G401 (cell line): Measurements from ENCODE around the gene NUB1. TPM values are rescaled to one million over a fixed set of nuclear protein-coding genes. Genes with fewer than 3 reads are reported as not detected.

ENCODE experiments used
- DNase-seq: peaks from one replicate; pipeline ENCODE4 v3.0.0-alpha.2; 2015; ENCODE audit warnings: low spot score
- in situ Hi-C: cut with HindIII; loops from 2 replicates; pipeline ENCODE4 v1.10.0; 2016; ENCODE audit warnings: low sequenced_read_pairs, mixed read lengths
- total RNA-seq: library from RNA; depleted of rRNA; stranded (reverse); fragments of >200 nt; shearing (Covaris generic); gene quantifications from 2 replicates; pipeline ENCODE4 v1.2.3, GENCODE V29; 2014

Gene NUB1
- total RNA-seq, 1 experiment from 2014 or later = 41.8 TPM

DNA sequence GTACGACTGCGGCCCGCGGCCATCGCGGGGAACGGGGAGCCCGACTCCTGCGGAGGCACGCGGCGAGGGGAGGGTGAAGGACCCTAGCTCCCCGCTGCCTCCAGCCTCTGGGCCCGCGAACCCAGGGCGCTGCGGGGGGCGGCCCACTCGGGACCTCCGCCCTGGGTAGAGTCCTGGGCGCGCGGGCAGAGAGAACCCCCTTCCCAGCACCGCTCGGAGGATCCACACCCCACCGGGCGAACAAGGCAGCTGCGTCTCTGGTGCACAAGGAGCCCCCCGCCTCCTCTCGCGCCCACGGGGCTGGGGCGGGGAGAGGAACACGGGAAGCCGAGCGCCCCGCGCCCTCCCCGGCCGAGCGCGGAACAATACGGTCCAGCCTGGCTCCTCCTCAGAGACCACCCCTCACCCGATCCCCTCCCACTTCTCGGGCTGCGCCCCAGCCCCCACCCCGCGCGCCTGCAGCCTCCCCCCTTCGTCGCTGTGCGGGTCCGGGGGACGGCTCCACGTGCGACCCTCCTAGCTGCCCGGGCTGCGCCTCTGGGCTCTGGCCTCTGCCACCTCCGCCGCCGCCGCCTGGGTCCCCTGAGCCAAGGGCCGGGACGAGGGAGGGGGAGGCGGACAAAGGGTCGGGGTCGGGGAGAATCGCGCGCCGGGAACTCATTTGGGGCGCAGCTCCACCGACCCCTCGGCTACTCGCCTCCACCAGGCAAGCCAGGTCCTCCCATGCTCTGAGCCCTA lies 68.2 kb downstream of the NUB1 start, which contains the start of gene WDR86:
TSS of gene WDR86 (minus strand) at position 372 of the 738 bp plus-strand sequence. CDS start 449 bp downstream, outside the sequence.
- in situ Hi-C loops = no loop called here

DNA sequence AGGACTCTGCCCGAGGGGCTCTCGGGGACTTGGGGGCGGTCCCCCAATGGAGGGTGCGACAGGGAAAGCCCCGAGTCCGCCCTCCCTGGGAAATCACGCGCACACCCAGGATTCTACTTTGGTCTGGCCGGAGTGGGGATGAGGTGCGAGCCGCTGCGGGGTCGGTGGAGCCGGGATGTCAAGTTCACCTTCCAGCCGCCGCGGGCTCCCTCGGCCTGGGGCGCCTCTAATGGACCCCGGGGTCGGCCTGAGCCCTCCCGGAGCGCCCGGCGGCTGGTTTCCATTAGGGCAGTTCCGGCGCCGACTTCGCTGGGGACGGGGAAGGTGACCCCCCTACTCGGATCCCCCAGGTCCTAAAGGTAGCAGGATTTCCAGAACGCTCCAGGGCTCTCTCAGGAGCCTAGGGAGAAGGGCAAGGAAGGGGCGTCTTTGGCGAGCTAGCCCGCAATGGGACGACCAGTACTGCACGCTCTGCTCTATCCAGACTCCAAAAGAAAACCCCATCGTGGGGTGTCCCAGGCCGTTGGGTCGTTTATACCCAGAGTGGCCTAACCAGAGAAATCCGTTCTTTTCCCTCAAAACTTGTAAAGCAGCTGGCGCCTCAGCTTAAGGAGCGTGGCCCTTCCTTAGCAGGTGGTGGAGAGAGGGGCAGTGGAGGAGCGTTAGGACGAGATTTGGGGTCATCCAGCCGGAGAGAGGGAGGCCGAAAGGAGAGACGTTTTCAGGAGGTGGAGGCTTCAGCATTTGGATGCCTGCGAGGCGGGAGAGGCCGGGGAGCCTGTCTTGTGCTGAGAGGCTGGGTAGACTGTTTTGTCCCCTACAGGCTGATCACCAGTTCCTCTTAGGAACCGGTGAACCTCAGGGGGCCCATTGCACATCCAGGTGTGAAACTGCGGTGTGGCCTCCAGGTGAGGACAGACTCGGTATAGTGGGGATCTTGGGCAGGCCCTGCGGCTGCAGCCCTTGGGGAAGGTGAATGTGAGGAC lies 69.1 kb downstream of the NUB1 start:
- DNase-seq = no peak
- in situ Hi-C loops = no loop called here

More for the DNA sequence above, 68.2 kb downstream of the NUB1 start, which contains the start of gene WDR86:
- no peak for DNase-seq

DNA sequence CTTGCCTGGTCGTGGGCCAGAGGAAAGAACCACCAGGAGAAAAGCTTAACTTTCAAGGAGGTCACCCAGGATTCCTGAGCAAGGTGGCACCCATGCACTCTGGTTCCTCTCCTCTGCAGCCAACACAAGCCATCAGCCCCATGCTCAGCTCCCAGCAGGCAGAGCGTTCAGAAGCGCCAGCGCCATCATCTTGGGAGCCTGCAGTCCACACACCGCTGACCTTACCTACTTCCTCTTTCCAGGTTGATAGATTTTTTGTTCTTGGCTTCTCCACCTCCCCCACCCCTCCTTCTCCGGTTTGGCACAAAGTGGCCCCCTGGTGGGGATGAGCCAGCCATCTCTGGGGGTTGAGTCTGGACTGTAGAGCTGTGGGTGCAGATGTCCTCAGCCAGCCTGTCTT lies 69.9 kb downstream of the NUB1 start:
- DNase-seq = no peak

DNA sequence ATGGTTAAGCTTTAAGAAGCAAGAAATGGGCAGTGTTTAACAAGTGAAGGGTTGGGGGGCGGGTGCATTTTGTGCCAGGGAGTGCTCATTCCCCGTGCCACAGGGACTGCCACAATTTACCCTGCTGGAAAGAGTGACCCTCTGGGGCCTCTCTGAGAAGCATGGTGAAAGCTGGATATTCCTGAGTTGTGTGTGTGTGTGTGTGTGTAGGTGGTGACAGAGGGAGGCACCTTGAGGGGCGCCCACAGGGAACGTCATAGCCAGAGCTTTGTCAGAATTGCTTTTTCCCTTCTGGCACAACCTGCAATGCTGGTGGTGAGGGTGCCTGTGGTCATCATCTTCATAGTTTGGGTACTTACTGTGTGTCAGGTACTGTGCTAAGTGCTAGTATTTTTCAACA lies 70.7 kb downstream of the NUB1 start:
- no peak for DNase-seq
- in situ Hi-C loops = no loop called here

More for the DNA sequence above, 69.9 kb downstream of the NUB1 start:
- in situ Hi-C loops = no loop called here

DNA sequence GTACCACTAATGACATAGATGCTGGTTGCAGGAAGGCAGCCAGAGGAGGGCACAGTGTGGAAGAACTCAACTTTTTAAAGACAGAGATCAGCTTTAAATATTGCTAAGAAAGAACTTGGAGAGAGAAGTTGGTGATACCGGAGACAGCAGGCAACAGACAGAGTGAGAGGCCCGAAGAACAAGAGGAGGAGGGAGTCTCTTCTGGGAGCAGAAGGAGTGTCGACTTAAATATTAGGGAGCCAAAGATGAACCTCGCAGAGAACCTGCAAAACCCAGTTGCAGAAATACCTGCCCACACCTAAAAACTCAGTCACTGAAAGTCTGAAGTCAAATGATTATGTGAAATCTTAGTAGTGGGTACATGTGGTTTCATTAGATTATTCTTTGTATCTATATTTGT lies 71.6 kb downstream of the NUB1 start:
- no peak for DNase-seq
- in situ Hi-C loops = no loop called here

DNA sequence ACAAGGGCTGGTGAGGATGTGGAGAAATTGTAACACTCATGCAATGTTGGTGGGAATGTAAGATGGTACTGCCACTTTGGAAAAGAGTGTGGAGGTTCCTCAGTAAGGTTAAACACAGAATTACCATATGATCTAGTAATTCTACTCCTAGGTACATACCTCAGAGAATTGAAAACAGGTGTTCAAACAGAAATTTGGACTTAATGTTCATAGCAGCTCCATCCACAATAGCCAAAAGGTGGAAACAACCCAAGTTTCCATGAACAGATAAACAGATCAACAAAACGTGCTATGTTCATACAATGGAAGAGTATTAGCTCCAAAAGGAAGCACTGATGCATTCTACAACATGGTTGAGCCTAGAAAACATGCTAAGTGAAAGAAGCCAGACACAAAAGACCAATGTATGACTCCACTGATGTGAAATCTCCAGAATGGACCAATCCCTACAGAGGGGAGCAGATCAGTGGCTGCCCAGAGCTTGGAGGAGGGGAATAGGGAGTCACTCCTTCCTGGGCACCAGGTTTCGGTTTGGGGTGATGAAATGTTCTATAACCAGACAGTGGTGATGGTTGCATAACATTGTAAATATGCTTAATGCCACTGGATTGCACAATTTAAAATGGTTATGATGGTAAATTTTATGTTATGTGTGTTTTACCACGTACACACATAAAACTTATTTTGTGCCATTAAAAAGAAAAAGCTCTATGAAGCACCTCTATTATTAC lies 73.9 kb downstream of the NUB1 start:
- in situ Hi-C loops = no loop called here
- DNase-seq = no peak

DNA sequence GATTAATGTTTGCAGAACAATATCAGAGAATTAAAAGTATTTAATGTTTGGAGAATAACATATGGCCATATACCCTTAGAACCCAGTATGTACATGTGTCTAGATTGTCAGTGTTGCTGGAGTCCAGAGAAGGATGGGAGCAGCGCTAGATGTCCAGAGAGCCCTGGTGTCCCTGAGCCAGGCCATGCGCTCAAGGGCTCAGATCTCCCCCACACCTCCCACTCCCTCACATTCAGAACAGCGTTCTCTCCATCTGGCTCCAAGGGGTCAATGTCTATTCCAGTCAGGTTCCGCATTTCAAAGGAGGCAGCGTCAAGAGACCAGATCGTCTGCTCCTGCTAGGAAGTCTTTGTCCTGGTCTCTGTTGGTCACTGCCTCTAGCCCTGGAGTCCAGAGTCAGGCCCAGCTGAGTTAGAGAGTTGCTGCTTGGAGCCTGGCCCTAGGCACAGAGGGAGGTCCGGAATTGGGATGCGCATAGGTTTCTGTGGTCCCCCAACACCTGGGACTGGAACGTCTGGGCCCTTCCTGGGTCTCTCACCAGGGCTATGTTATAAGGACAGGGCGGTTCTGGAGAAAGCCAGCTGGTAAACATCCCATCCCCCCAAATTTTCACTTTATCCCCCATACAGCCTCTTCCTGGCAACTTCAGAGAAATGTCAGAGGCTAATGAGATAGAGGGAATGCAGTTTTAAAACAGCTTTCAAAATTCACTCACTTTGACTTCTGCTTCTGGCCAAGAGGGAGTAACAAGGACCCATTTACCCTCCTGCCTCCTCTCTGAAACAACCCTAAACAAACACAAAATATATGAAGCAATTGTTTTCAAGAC lies 74.7 kb downstream of the NUB1 start:
- DNase-seq = no peak
- in situ Hi-C loops = no loop called here

GRCh38 chr7:151416941-151417315 lies 75.3 kb downstream of the NUB1 start:
- in situ Hi-C loops = no loop called here
- DNase-seq = no peak

DNA sequence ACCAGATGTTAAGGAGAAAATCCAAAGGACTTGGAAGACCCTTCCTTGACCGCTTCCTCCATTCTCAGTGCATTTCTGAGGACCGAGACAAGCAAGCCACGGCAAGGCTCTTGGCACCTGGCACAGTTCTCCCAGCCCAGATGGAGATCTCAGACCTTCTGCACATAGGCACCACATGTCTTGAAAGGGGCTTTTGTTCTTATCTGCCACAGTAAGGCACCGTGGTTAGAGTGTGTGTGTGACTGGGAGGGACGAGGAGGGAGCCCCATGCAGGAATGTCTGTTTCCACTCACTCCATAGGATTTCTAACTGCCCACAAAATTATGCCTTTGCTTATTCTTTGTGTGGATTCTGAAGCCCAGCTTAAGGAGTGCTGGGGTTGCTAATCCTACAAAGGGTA lies 78.5 kb downstream of the NUB1 start:
- in situ Hi-C loops = no loop called here
- no peak for DNase-seq

GRCh38 chr7:151422212-151422611 lies 80.6 kb downstream of the NUB1 start:
- in situ Hi-C loops = no loop called here
- DNase-seq = no peak

DNA sequence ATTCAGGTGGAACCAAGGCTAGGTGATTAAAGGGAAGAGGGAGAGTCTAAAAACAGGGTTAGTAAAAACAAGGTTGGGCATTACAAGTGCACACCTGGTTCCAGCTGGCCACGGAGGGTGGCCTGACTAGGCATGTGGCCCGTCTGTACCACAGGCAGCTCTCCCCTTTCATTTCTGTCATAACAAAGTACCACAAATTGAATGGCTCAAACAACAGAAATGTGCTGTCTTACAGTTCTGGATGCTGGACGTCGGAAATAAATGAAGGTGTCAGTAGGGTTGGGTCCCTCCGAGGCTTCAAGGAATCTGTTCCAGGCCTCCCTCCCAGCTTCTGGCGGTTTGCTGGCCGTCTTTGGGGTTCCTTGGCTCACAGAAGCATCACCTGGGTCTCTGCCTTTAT lies 81.6 kb downstream of the NUB1 start:
- in situ Hi-C loops = no loop called here
- DNase-seq = no peak

GRCh38 chr7:151423936-151424335 lies 82.3 kb downstream of the NUB1 start:
- in situ Hi-C loops = no loop called here
- no peak for DNase-seq

DNA sequence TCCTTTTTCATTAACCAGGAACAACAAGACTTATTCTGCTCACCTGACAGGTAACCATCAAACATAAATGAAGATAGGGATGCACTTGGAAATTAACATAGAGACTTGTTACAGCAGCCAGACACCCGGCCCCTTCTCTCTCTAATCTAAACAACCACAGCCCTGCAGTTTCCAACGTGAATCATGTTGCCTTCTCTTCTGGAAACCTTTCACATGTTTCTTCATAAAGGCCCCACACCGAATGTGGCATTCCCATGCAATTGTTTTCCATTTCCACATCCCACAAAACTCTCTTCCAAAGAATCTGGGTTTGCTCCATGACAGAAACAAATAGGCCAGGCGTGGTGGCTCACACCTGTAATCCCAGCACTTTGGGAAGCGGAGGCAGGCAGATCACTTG lies 83.2 kb downstream of the NUB1 start:
- DNase-seq = no peak
- in situ Hi-C loops = no loop called here

GRCh38 chr7:151425670-151426440 lies 84.2 kb downstream of the NUB1 start:
- no peak for DNase-seq
- in situ Hi-C loops = no loop called here

DNA sequence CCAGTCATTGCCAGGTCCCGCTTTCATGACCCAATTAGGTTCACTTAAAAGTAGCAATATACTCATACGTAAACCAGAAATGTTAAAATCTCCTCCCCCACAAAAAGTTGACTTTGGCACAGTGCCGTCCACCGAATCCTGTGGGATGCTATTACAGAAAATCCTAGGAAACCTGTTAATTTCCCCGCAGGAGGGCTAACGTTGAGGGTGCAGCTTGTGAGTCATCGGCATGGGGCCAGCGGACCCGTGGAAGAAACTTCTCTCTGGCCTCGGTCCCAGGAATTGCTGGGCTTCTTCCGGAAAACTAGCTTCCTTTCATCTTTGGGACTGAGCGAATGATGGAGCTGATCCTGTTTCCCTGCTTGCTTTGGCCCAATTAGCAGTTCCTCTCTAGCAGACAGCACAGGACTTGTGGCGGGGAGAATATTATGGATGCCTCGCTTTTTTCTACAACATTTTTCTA lies 84.9 kb downstream of the NUB1 start:
- in situ Hi-C loops = no loop called here
- no peak for DNase-seq

DNA sequence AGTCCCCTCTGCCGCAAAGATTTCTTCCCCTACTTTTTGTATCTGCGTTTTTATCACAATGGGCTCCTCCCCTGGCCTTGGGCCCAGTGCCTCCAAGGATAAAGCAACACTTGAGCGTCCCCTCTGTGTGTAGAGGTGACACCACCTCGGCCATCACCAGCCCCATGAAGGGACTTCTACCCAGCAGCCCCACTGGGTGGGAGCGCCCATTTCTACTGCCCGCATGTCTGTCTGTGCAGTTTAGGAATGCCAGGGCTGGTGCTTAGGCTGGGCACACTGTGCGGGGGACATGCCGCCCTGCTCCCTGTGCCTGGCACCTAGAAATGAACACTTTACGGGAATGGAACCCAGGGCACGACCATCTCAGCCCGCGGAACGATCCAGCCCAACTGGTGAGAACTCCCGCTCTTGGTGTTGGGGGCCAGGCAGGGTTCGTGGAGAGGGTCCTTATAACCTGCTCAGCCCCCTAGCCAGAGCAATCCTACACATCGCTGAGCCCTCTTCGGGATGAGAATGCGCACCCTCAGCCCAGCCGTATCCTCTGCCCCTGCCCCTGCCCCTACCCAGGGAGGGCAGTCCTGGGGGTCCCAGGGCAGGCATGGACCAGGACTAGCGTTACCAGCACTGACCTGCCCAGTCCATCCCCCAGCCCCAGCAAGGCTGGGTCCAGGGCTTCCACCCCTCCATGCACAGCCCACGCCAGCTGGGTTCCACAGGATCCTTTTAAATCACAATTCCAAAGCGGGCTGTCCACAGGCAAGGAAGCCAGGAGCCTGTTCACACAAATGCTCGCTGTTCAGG lies 85.5 kb downstream of the NUB1 start:
- DNase-seq = no peak
- in situ Hi-C loops = no loop called here

DNA sequence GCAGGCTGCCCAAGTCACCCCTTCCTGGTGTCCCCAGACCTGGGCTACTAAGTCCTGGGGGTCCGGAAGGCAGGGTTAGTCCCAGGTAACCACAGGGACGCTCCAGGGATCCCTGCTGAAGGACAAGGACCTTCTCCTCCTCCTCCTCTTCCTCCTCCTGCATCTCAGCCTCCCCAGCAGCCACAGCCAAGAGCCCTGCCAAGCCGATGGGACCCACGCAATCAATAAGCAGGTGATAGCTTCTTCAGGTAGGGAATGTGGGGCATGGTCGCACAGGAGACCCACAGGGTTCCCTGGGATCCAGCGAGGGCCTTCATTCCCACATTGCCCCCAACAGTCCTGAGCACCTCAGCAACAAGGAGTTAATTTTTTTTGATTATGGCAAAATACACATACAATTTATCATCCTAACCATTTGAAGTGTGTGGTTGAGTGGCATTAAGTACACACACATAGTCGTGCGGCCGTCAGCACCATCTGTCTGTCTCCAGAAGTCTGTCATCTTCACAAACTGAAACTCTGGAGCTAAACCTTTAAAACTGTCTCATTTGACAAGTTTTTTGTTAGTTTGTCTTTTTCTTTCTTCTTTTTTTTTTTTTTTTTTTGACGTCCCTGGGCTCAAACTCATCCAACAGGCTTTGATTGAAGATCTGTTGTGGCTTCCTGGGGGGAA lies 86.2 kb downstream of the NUB1 start:
- DNase-seq = no peak
- in situ Hi-C loops = no loop called here
